ENCODE measurements around the gene ADCY10.
"Not testable (repeated sequence)": the region's sequence is repeated elsewhere in the genome, so short reads cannot be mapped to it uniquely, and the experiment has no call there.

Gene ADCY10

DNA sequence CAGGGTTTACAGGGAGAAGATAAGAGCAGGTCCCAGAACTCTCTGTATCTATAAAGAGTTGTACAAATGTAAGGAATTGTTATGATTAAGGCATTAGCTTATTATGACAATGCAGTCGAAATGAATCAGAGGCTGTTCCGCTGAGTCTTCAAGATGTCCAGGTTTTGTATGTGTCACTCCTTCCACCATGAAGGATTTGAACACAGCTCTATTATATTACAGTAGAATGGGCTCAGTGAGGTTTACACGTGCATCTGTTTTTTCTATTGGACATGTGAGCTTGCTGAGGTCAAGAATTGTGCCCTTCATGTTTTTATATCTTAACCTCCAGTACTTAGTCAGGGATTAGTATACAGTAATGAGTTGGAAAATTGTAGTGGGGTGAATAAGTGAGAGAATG is 105.8 kb downstream of the ADCY10 start:
- no peaks in the 10 kb centered on the region; the same call in 1 of the 2 replicates for H3K27me3 ChIP-seq (ENCODE audit: insufficient read depth, low read length)
- no peaks in the 10 kb centered on the region; the same call in 1 of the 2 replicates for H3K9me3 ChIP-seq (ENCODE audit: low read length)
- H3K4me2 ChIP-seq (ENCODE audit: low read length): no peak overlapping the region
- H3K9ac ChIP-seq (ENCODE audit: low read length): no peak overlapping the region
- no peak overlapping the region for H3K4me3 ChIP-seq (ENCODE audit: low read depth, low read length, poor library complexity, severe bottlenecking)
- no peaks in the 10 kb centered on the region for H3F3A ChIP-seq (ENCODE audit: insufficient read depth, low read length)
- H3K36me3 ChIP-seq (ENCODE audit: insufficient read depth, low read length): no peaks in the 10 kb centered on the region; the same call in 1 of the 2 replicates
- H3K9me2 ChIP-seq (ENCODE audit: low read depth, low read length): no peaks in the 10 kb centered on the region
- H2AFZ ChIP-seq (ENCODE audit: low read length): no peak overlapping the region
- no peaks in the 10 kb centered on the region for H3K79me2 ChIP-seq (ENCODE audit: insufficient read depth, low read length)
- no peak for TF ChIP-seq EZH2 (IDR thresholded peaks at IDR 0.05; ENCODE audit: borderline replicate concordance, low read length)
- TF ChIP-seq, protein P1, sequence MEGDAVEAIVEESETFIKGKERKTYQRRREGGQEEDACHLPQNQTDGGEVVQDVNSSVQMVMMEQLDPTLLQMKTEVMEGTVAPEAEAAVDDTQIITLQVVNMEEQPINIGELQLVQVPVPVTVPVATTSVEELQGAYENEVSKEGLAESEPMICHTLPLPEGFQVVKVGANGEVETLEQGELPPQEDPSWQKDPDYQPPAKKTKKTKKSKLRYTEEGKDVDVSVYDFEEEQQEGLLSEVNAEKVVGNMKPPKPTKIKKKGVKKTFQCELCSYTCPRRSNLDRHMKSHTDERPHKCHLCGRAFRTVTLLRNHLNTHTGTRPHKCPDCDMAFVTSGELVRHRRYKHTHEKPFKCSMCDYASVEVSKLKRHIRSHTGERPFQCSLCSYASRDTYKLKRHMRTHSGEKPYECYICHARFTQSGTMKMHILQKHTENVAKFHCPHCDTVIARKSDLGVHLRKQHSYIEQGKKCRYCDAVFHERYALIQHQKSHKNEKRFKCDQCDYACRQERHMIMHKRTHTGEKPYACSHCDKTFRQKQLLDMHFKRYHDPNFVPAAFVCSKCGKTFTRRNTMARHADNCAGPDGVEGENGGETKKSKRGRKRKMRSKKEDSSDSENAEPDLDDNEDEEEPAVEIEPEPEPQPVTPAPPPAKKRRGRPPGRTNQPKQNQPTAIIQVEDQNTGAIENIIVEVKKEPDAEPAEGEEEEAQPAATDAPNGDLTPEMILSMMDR (IDR thresholded peaks at IDR 0.05; ENCODE audit: low read length): no peak
- no peaks in the 10 kb centered on the region for H4K20me1 ChIP-seq (ENCODE audit: insufficient read depth, low read length)
- no peak overlapping the region for H3K27ac ChIP-seq (ENCODE audit: low read depth, low read length, poor library complexity, severe bottlenecking)
- H3K4me1 ChIP-seq (ENCODE audit: insufficient read depth, low read length, severe bottlenecking): peaks cover 17% of the 10 kb centered on the region

DNA sequence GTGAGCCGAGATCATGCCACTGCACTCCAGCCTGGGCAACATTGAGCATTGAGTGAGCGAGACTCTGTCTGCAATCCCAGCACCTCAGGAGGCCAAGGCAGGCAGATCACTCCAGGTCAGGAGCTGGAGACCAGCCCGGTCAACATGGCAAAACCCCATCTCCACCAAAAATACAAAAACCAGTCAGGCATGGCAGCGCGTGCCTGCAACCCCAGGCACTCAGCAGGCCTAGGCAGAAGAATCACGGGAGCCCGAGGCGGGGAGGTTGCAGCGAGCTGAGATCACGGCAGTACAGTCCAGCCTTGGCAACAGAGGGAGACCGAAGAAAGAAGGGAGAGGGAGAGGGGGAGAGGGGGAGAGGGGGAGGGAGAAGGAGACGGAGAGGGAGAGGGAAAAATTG is 107.3 kb downstream of the ADCY10 start:
- not testable (repeated sequence) for H3K4me3 ChIP-seq (ENCODE audit: low read depth, low read length, poor library complexity, severe bottlenecking); H4K20me1 ChIP-seq (ENCODE audit: insufficient read depth, low read length); H3K36me3 ChIP-seq (ENCODE audit: insufficient read depth, low read length); H3K27ac ChIP-seq (ENCODE audit: low read depth, low read length, poor library complexity, severe bottlenecking); H3K4me2 ChIP-seq (ENCODE audit: low read length); H2AFZ ChIP-seq (ENCODE audit: low read length); H3F3A ChIP-seq (ENCODE audit: insufficient read depth, low read length); H3K79me2 ChIP-seq (ENCODE audit: insufficient read depth, low read length); H3K9ac ChIP-seq (ENCODE audit: low read length); H3K9me3 ChIP-seq (ENCODE audit: low read length); H3K27me3 ChIP-seq (ENCODE audit: insufficient read depth, low read length); H3K9me2 ChIP-seq (ENCODE audit: low read depth, low read length)
- H3K4me1 ChIP-seq (ENCODE audit: insufficient read depth, low read length, severe bottlenecking): peaks cover 19% of the 10 kb centered on the region

DNA sequence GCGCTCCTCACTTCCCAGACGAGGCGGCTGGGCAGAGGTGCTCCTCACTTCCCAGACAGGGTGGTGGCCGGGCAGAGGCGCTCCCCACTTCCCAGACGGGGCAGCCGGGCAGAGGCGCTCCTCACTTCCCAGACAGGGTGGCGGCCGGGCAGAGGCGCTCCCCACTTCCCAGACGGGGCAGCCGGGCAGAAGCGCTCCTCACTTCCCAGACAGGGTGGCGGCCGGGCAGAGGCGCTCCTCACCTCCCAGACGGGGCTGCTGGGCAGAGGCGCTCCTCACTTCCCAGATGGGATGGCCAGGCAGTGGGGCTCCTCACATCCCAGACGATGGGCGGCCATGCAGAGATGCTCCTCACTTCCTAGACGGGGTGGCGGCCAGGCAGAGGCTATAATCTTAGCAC is 107.7 kb downstream of the ADCY10 start:
- not testable (repeated sequence) for H3K4me2 ChIP-seq (ENCODE audit: low read length); H3K27me3 ChIP-seq (ENCODE audit: insufficient read depth, low read length); H3K9me2 ChIP-seq (ENCODE audit: low read depth, low read length); H3K9ac ChIP-seq (ENCODE audit: low read length); H2AFZ ChIP-seq (ENCODE audit: low read length); H3F3A ChIP-seq (ENCODE audit: insufficient read depth, low read length); H3K9me3 ChIP-seq (ENCODE audit: low read length); H3K27ac ChIP-seq (ENCODE audit: low read depth, low read length, poor library complexity, severe bottlenecking); H4K20me1 ChIP-seq (ENCODE audit: insufficient read depth, low read length); H3K4me3 ChIP-seq (ENCODE audit: low read depth, low read length, poor library complexity, severe bottlenecking); H3K79me2 ChIP-seq (ENCODE audit: insufficient read depth, low read length); H3K36me3 ChIP-seq (ENCODE audit: insufficient read depth, low read length)
- H3K4me1 ChIP-seq (ENCODE audit: insufficient read depth, low read length, severe bottlenecking): peaks cover 19% of the 10 kb centered on the region

DNA sequence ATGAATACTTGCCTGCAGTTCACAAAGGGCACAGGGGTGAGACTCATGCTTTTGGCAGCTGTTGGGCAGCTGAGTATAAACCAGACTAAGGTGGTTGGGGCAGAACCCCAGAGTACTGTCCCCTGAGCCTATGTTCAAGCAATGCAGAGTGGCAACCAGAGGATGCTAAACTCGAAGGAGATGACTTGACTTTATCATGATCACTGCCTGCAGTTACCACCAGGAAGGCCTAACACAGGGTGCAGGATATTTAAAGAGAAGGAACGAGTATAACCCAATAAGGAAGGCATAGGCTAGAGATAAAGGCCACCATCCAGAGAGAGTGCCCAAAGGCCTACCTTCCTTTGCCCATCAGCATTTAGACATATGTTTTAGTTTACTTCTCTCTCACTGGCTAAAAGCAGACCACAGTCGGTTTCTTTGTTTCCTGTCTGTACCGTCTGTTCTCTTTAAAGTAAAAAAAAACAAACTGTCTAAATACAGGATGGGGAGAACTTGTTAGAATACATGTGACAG is 108.8 kb downstream of the ADCY10 start:
- no peaks in the 10 kb centered on the region for H3K79me2 ChIP-seq (ENCODE audit: insufficient read depth, low read length)
- no peak overlapping the region; the same call in 1 of the 2 replicates for H3K9ac ChIP-seq (ENCODE audit: low read length)
- H3K27ac ChIP-seq (ENCODE audit: low read depth, low read length, poor library complexity, severe bottlenecking): no peak overlapping the region
- H3K36me3 ChIP-seq (ENCODE audit: insufficient read depth, low read length): no peaks in the 10 kb centered on the region; the same call in 1 of the 2 replicates
- H2AFZ ChIP-seq (ENCODE audit: low read length): no peak overlapping the region; the same call in 1 of the 2 replicates
- no peaks in the 10 kb centered on the region for H3K9me2 ChIP-seq (ENCODE audit: low read depth, low read length)
- H4K20me1 ChIP-seq (ENCODE audit: insufficient read depth, low read length): no peaks in the 10 kb centered on the region
- H3F3A ChIP-seq (ENCODE audit: insufficient read depth, low read length): no peaks in the 10 kb centered on the region
- no peaks in the 10 kb centered on the region for H3K9me3 ChIP-seq (ENCODE audit: low read length)
- no peaks in the 10 kb centered on the region for H3K27me3 ChIP-seq (ENCODE audit: insufficient read depth, low read length)
- H3K4me2 ChIP-seq (ENCODE audit: low read length): no peak overlapping the region
- peaks cover 19% of the 10 kb centered on the region for H3K4me1 ChIP-seq (ENCODE audit: insufficient read depth, low read length, severe bottlenecking)
- no peak overlapping the region for H3K4me3 ChIP-seq (ENCODE audit: low read depth, low read length, poor library complexity, severe bottlenecking)
- TF ChIP-seq, protein P1 (IDR thresholded peaks at IDR 0.05; ENCODE audit: low read length): no peak

All from OCI-LY1 (cell line).